Measurements from ENCODE around the gene GPRC5B.
A peak's percentile ranks its signal among the peaks of the same experiment; 100 is the strongest.

Gene GPRC5B

DNA sequence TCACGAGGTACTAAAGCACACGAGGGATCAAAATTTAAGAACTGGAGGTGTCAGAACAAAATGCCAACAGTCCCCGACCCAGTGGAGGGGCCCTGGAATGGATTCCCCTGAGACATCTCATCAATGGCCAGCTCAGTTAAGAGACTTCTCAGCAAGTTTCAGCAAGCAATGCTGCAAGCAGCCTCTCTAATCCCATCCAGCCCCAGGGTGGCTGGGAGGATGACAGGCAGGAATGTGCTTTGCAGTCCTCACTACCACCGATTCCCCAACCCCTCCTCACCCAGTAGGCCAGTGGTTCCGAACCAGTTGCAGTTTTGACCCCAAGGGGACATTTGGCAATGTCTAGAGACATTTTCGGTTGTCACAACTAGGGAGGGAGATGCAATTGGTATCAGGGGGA lies 8.7 kb downstream of the GPRC5B start:
- peaks cover 0 to 60% (median 16%) of the 10 kb centered on the region in 5 donors for H3K4me1 ChIP-seq (ENCODE audit: control insufficient read depth in 5 of 5, insufficient read depth in 5 of 5, low read length in 5 of 5)
- H3K27ac ChIP-seq (ENCODE audit: low read depth, low read length), result peak overlapping the region; percentile 71
- peaks cover 0 to 21% (median 17%) of the 10 kb centered on the region in 5 donors for H3K36me3 ChIP-seq (ENCODE audit: control insufficient read depth in 5 of 5, insufficient read depth in 5 of 5, low read length in 5 of 5)
- peaks cover 0 to 8% (median 0%) of the 10 kb centered on the region in 5 donors for H3K27me3 ChIP-seq (ENCODE audit: control insufficient read depth in 5 of 5, insufficient read depth in 4 of 5, low read length in 5 of 5)
- no peak overlapping the region for H3K9ac ChIP-seq (ENCODE audit: low read length in 5 of 5)
- H3K4me3 ChIP-seq (ENCODE audit: low read depth in 1 of 5, low read length in 5 of 5), result peak overlapping the region in 1 of 5 donors; percentile 14
- H3K9me3 ChIP-seq (ENCODE audit: control insufficient read depth in 5 of 5, low read length in 5 of 5), result no peaks in the 10 kb centered on the region

DNA sequence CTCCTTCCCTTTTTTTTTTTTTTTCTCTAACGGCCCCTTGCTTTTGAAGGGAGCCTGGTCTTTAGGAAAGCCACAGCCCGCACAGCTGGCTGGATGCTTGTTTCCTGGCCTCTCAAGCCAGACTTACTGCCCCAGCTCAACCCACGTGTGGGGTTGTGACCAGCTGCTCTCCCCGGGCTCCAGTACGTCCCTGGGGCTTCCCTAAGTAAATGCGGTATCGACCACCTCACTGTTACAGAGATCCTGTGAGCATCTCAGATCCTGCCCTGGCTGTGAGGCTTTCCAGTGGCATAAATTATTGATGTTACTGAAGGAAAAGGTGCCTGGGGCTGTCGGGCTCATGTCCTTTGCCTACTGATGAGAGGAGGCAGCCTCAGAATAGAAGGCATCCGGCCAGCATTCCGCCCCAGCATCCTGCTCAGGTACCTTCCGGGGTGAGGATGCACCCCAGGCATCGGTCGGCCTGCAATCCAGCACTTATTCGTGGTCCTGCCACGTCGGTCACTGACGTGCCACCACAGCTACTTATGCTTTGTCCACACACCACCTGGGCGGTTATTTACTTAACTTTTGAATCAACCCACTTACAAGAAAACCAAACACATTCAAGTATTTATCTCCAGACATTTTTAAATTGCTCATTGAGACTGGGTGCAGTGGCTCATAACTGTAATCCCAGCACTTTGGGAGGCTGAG lies 9.6 kb downstream of the GPRC5B start:
- Histone ChIP-seq H3K4me1 (ENCODE audit: control insufficient read depth in 5 of 5, insufficient read depth in 5 of 5, low read length in 5 of 5) (peaks cover 0 to 54% (median 16%) of the 10 kb centered on the region in 5 donors), H3K36me3 (ENCODE audit: control insufficient read depth in 5 of 5, insufficient read depth in 5 of 5, low read length in 5 of 5) (peaks cover 0 to 30% (median 24%) of the 10 kb centered on the region in 5 donors), H3K27ac (ENCODE audit: low read depth, low read length) (peak overlapping the region; percentile 45), H3K9me3 (ENCODE audit: control insufficient read depth in 5 of 5, low read length in 5 of 5) (no peaks in the 10 kb centered on the region), H3K27me3 (ENCODE audit: control insufficient read depth in 5 of 5, insufficient read depth in 4 of 5, low read length in 5 of 5) (peaks cover 0 to 8% (median 0%) of the 10 kb centered on the region in 5 donors), H3K4me3 (ENCODE audit: low read depth in 1 of 5, low read length in 5 of 5) (no peak overlapping the region), H3K9ac (ENCODE audit: low read length in 5 of 5) (no peak overlapping the region)

DNA sequence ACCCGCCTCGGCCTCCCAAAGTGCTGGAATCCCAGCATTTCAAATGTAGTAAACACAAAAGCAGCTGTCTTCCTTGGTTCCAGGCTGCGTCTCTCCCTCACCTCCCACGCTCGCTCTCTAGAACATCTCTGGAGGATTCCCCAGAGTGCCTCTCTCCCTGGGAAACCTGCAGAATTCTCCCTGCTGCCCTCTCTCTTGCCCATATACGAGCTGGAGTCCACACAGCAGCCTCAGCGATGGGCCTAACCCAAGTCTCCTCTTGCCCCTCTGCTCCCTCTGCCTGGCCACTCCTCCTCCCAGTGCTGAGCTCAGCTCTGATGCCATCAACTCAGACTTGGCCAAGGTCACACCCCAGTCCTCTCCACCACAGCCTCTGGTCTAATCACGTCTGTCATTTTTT lies 10.6 kb downstream of the GPRC5B start:
- H3K27ac ChIP-seq (ENCODE audit: low read depth, low read length), result peak overlapping the region; percentile 45
- H3K27me3 ChIP-seq (ENCODE audit: control insufficient read depth in 5 of 5, insufficient read depth in 4 of 5, low read length in 5 of 5), result peaks cover 0 to 8% (median 0%) of the 10 kb centered on the region in 5 donors
- H3K9ac ChIP-seq (ENCODE audit: low read length in 5 of 5), result peak overlapping the region in 1 of 5 donors; percentile 41
- H3K9me3 ChIP-seq (ENCODE audit: control insufficient read depth in 5 of 5, low read length in 5 of 5), result no peaks in the 10 kb centered on the region
- peaks cover 0 to 30% (median 27%) of the 10 kb centered on the region in 5 donors for H3K36me3 ChIP-seq (ENCODE audit: control insufficient read depth in 5 of 5, insufficient read depth in 5 of 5, low read length in 5 of 5)
- peaks cover 0 to 47% (median 16%) of the 10 kb centered on the region in 5 donors for H3K4me1 ChIP-seq (ENCODE audit: control insufficient read depth in 5 of 5, insufficient read depth in 5 of 5, low read length in 5 of 5)
- peak overlapping the region in 1 of 5 donors; percentile 44 for H3K4me3 ChIP-seq (ENCODE audit: low read depth in 1 of 5, low read length in 5 of 5)

DNA sequence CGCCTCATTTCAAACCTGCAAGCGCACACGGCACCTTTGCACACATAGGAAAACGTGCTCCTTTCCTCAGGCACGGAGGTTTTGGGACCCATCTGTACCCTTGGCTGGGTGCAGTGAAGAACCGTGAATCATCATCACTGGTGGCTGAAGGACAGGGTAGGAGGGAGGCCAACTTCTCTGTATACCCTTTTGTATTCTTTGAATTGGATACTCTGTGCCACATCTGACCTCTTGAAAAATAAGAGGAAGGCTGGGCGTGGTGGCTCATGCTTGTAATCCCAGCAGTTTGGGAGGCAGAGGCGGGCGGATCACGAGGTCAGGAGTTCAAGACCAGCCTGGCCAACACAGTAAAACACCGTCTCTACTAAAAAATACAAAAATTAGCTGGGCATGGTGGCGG lies 11.7 kb downstream of the GPRC5B start:
- H3K27ac ChIP-seq (ENCODE audit: low read depth, low read length), result no peak overlapping the region
- H3K36me3 ChIP-seq (ENCODE audit: control insufficient read depth in 5 of 5, insufficient read depth in 5 of 5, low read length in 5 of 5), result peaks cover 0 to 33% (median 27%) of the 10 kb centered on the region in 5 donors
- H3K4me1 ChIP-seq (ENCODE audit: control insufficient read depth in 5 of 5, insufficient read depth in 5 of 5, low read length in 5 of 5), result peaks cover 0 to 46% (median 16%) of the 10 kb centered on the region in 5 donors
- H3K9me3 ChIP-seq (ENCODE audit: control insufficient read depth in 5 of 5, low read length in 5 of 5), result no peaks in the 10 kb centered on the region
- H3K27me3 ChIP-seq (ENCODE audit: control insufficient read depth in 5 of 5, insufficient read depth in 4 of 5, low read length in 5 of 5), result peaks cover 0 to 8% (median 0%) of the 10 kb centered on the region in 5 donors
- H3K4me3 ChIP-seq (ENCODE audit: low read depth in 1 of 5, low read length in 5 of 5), result no peak overlapping the region
- H3K9ac ChIP-seq (ENCODE audit: low read length in 5 of 5), result no peak overlapping the region

DNA sequence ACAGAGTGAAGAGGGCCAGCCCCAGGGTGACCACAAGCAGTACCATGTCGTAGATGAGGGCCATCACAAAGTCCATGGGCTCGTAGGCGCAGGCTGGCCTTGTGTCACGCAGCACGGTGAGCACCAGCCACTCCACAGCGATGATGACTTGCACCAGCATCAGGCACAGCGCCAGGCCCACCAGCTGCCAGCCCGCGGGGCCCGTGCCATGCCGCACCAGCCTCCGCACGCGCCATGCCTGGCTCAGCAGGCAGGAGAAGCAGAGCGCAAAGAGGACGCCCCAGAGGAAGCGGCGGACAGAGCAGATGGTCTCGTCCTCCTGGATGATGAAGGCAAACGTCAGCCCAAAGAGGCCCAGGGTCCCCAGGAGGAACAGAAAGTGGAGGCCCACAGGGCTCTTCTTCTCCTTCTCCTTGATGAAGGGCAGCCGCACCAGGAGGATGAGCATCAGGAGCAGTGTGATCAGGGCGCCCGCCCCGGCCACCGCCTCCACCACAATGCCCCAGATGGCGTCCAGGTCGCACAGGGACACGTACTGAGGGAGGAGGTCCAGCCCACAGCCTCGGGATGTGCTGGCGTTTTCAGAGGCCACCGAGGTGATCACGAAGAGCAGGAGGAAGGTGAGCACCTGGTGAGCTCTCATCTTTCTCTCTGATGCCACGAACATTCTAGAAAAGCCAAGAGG lies 12.3 kb downstream of the GPRC5B start:
- Histone ChIP-seq H3K27ac (ENCODE audit: low read depth, low read length) (no peak overlapping the region), H3K4me1 (ENCODE audit: control insufficient read depth in 5 of 5, insufficient read depth in 5 of 5, low read length in 5 of 5) (peaks cover 0 to 44% (median 16%) of the 10 kb centered on the region in 5 donors), H3K9ac (ENCODE audit: low read length in 5 of 5) (no peak overlapping the region), H3K9me3 (ENCODE audit: control insufficient read depth in 5 of 5, low read length in 5 of 5) (no peaks in the 10 kb centered on the region), H3K27me3 (ENCODE audit: control insufficient read depth in 5 of 5, insufficient read depth in 4 of 5, low read length in 5 of 5) (peaks cover 0 to 8% (median 0%) of the 10 kb centered on the region in 5 donors), H3K4me3 (ENCODE audit: low read depth in 1 of 5, low read length in 5 of 5) (no peak overlapping the region), H3K36me3 (ENCODE audit: control insufficient read depth in 5 of 5, insufficient read depth in 5 of 5, low read length in 5 of 5) (peaks cover 0 to 35% (median 28%) of the 10 kb centered on the region in 5 donors)

DNA sequence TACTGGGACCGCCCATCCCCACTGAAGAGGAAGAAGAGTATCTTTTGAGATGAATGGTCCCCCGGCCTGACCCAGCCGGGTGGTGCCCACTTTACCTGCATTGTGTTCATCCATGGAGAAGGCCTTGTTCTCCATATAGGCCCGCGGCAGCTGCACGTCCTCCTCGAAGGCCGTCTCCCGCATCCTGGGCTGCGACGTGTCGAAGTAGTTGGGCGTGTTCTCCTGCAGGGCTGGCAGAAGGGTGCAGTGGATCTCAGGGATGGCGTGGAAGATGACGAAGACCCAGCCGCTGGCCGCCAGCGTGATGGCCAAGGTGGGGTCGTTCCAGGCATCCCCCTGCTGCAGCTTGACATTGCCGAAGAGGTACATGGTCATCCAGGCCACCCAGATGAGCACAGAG lies 12.9 kb downstream of the GPRC5B start:
- no peak overlapping the region for H3K9ac ChIP-seq (ENCODE audit: low read length in 5 of 5)
- H3K9me3 ChIP-seq (ENCODE audit: control insufficient read depth in 5 of 5, low read length in 5 of 5), result no peaks in the 10 kb centered on the region
- peaks cover 0 to 44% (median 16%) of the 10 kb centered on the region in 5 donors for H3K4me1 ChIP-seq (ENCODE audit: control insufficient read depth in 5 of 5, insufficient read depth in 5 of 5, low read length in 5 of 5)
- H3K36me3 ChIP-seq (ENCODE audit: control insufficient read depth in 5 of 5, insufficient read depth in 5 of 5, low read length in 5 of 5), result peaks cover 0 to 41% (median 28%) of the 10 kb centered on the region in 5 donors
- no peak overlapping the region for H3K27ac ChIP-seq (ENCODE audit: low read depth, low read length)
- peaks cover 0 to 8% (median 0%) of the 10 kb centered on the region in 5 donors for H3K27me3 ChIP-seq (ENCODE audit: control insufficient read depth in 5 of 5, insufficient read depth in 4 of 5, low read length in 5 of 5)
- H3K4me3 ChIP-seq (ENCODE audit: low read depth in 1 of 5, low read length in 5 of 5), result no peak overlapping the region

DNA sequence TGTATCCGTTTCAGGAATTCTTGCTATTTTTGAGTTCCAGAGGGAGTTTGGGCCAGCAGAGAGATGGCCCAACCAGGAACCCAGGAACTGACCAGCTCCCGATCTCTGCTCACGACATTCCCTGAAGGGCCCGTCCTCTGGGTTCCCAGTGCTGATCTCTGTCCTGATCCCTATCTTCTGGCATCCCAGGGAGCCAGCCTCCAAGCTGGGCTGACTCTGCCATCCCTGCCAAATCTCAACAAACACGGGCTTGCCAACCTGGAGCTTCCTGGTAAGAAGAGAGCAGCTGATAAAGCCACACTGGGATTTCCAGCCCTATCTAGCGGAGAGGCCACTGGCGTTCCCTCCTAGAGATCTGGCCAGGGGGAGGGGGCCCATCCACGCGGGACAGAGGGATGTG lies 16.2 kb downstream of the GPRC5B start:
- no peak overlapping the region for H3K9ac ChIP-seq (ENCODE audit: low read length in 5 of 5)
- no peaks in the 10 kb centered on the region for H3K27me3 ChIP-seq (ENCODE audit: control insufficient read depth in 5 of 5, insufficient read depth in 4 of 5, low read length in 5 of 5)
- no peaks in the 10 kb centered on the region for H3K9me3 ChIP-seq (ENCODE audit: control insufficient read depth in 5 of 5, low read length in 5 of 5)
- H3K4me1 ChIP-seq (ENCODE audit: control insufficient read depth in 5 of 5, insufficient read depth in 5 of 5, low read length in 5 of 5), result peaks cover 0 to 24% (median 2%) of the 10 kb centered on the region in 5 donors
- no peak overlapping the region for H3K27ac ChIP-seq (ENCODE audit: low read depth, low read length)
- peaks cover 0 to 48% (median 33%) of the 10 kb centered on the region in 5 donors for H3K36me3 ChIP-seq (ENCODE audit: control insufficient read depth in 5 of 5, insufficient read depth in 5 of 5, low read length in 5 of 5)
- H3K4me3 ChIP-seq (ENCODE audit: low read depth in 1 of 5, low read length in 5 of 5), result no peak overlapping the region

DNA sequence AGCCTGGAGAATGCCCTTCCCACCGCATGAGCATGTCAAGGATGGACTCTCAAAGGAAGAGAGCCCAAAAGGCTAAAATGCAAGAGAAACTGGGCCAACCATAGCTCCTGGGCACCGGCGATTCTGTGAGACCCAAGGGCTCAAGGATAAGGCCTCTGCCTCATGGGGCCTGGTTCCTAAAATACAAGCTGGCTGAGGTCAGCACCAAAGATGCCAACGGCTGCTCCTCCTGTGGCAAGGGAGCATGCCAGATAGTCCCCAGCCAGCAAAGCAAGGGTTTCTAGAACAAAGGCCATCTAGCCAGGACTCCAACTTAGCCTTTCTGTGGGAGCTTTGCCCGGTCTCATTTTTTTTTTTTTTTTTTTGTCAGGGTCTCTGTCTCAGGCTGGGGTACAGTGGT lies 20.1 kb downstream of the GPRC5B start:
- Histone ChIP-seq H3K4me1 (ENCODE audit: control insufficient read depth in 5 of 5, insufficient read depth in 5 of 5, low read length in 5 of 5) (peaks cover 0 to 24% (median 2%) of the 10 kb centered on the region in 5 donors), H3K36me3 (ENCODE audit: control insufficient read depth in 5 of 5, insufficient read depth in 5 of 5, low read length in 5 of 5) (peaks cover 0 to 44% (median 30%) of the 10 kb centered on the region in 5 donors), H3K9ac (ENCODE audit: low read length in 5 of 5) (no peak overlapping the region), H3K9me3 (ENCODE audit: control insufficient read depth in 5 of 5, low read length in 5 of 5) (no peaks in the 10 kb centered on the region), H3K27me3 (ENCODE audit: control insufficient read depth in 5 of 5, insufficient read depth in 4 of 5, low read length in 5 of 5) (no peaks in the 10 kb centered on the region), H3K4me3 (ENCODE audit: low read depth in 1 of 5, low read length in 5 of 5) (no peak overlapping the region), H3K27ac (ENCODE audit: low read depth, low read length) (no peak overlapping the region)

DNA sequence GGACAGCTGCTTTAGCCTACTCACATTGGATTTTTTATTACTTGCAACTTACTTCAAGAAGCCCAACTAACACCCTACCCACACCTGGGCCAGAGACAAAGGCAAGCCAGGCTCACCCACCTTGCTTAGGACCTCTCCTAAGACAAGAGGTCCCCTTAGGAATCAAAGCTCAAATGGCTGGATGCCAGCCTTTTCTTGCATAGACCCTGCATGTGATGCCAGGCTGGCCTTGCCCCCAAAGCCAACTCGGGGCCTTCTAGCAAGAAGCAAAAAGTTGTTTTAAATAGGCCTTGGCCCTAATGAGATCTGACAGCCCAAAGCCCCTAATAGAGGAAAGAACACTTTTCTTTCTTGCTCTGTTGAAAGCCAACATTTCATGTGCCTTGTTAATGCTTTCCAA lies 20.7 kb downstream of the GPRC5B start:
- Histone ChIP-seq H3K4me1 (ENCODE audit: control insufficient read depth in 5 of 5, insufficient read depth in 5 of 5, low read length in 5 of 5) (peaks cover 0 to 24% (median 2%) of the 10 kb centered on the region in 5 donors), H3K9ac (ENCODE audit: low read length in 5 of 5) (no peak overlapping the region), H3K27ac (ENCODE audit: low read depth, low read length) (no peak overlapping the region), H3K27me3 (ENCODE audit: control insufficient read depth in 5 of 5, insufficient read depth in 4 of 5, low read length in 5 of 5) (no peaks in the 10 kb centered on the region), H3K4me3 (ENCODE audit: low read depth in 1 of 5, low read length in 5 of 5) (no peak overlapping the region), H3K9me3 (ENCODE audit: control insufficient read depth in 5 of 5, low read length in 5 of 5) (no peaks in the 10 kb centered on the region), H3K36me3 (ENCODE audit: control insufficient read depth in 5 of 5, insufficient read depth in 5 of 5, low read length in 5 of 5) (peaks cover 0 to 46% (median 32%) of the 10 kb centered on the region in 5 donors)

DNA sequence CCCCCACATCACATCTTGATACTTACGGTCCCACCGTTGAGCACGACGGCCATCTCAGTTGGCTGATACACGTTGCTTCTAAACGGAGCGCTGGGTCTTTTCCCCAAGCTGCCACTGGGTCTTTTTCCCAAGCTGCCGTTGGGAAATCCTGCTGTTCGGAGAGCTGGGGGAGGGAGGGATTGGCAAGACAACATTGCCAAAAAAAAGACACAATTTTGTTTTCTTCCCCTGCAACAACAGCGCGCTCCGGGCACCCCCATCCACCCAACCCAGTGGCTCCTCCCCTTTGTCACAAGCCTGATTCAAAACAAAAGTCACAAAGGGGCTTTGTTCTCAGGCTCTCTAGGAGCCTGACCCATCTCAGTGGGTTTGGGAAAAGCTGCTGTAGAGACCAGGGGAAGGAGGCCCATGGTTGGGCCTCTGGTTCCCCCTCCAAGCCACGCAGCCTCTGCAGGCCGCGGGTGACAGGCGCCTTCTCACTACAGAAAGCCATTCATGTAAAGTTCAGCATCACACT lies 22.8 kb downstream of the GPRC5B start:
- Histone ChIP-seq H3K9ac (ENCODE audit: low read length in 5 of 5) (no peak overlapping the region), H3K4me1 (ENCODE audit: control insufficient read depth in 5 of 5, insufficient read depth in 5 of 5, low read length in 5 of 5) (peaks cover 0 to 13% (median 2%) of the 10 kb centered on the region in 5 donors), H3K36me3 (ENCODE audit: control insufficient read depth in 5 of 5, insufficient read depth in 5 of 5, low read length in 5 of 5) (peaks cover 0 to 50% (median 47%) of the 10 kb centered on the region in 5 donors), H3K27ac (ENCODE audit: low read depth, low read length) (no peak overlapping the region), H3K9me3 (ENCODE audit: control insufficient read depth in 5 of 5, low read length in 5 of 5) (no peaks in the 10 kb centered on the region), H3K4me3 (ENCODE audit: low read depth in 1 of 5, low read length in 5 of 5) (no peak overlapping the region), H3K27me3 (ENCODE audit: control insufficient read depth in 5 of 5, insufficient read depth in 4 of 5, low read length in 5 of 5) (peaks cover 0 to 4% (median 0%) of the 10 kb centered on the region in 5 donors)

All from subcutaneous abdominal adipose tissue (tissue), 5 donors.